Epithelial cell of esophagus (primary cell): Measurements from ENCODE around the gene INO80E.
A peak's percentile ranks its signal among the peaks of the same experiment; 100 is the strongest.

ENCODE experiments used
- DNase-seq: peaks from one replicate; pipeline ENCODE4 v3.0.0; 2010; ENCODE audit warnings: low read depth
- H3K4me3 ChIP-seq: 2 replicates; pipeline ENCODE4 v1.5.1; 2011; ENCODE audit warnings: mild to moderate bottlenecking, low read length, control low read depth
- CTCF ChIP-seq: IDR thresholded peaks from 2 replicates; pipeline ENCODE4 v1.5.1; 2011; ENCODE audit warnings: low read depth, mild to moderate bottlenecking, low read length, control low read depth, inconsistent platforms; ENCODE audit not compliant: insufficient read depth; ENCODE audit errors: missing control alignments

The INO80E gene

GRCh38 chr16:30006659-30007377 is 10.8 kb downstream of the INO80E start:
- TF ChIP-seq CTCF: no peak
- no peak for DNase-seq
- H3K4me3 ChIP-seq: no peak overlapping the region

- DNase-seq: no peak
- TF ChIP-seq CTCF: no peak
- H3K4me3 ChIP-seq: no peak overlapping the region
Measured at GRCh38 chr16:30007378-30007895, 11.4 kb downstream of the INO80E start.

- H3K4me3 ChIP-seq: no peak overlapping the region
- no peak for TF ChIP-seq CTCF
- no peak for DNase-seq
Measured at GRCh38 chr16:30009085-30009862, 13.2 kb downstream of the INO80E start.

- DNase-seq: no peak
- TF ChIP-seq CTCF: no peak
- no peak overlapping the region for H3K4me3 ChIP-seq
Measured at GRCh38 chr16:30009990-30010843, 14.2 kb downstream of the INO80E start.

GRCh38 chr16:30010844-30011713 is 15.0 kb downstream of the INO80E start, which contains the start of gene DOC2A:
DOC2A (minus strand) TSS chr16:30011027; CDS start chr16:30010222, 805 bp downstream.
- DNase-seq: no peak
- no peak for TF ChIP-seq CTCF
- peak within 1 kb of the TSS; percentile 25 for H3K4me3 ChIP-seq
